Ovary (tissue), 3 donors: Measurements from ENCODE around the gene ARVCF.

Experiments used
- EP300 ChIP-seq: sonication (generic); formaldehyde crosslinking; IDR thresholded peaks from one replicate; pipeline ENCODE4 v1.6.1; 2017; ENCODE audit warnings: antibody characterized with exemption
- TF ChIP-seq, protein P1 (sequence below), 3 donors: fragments of 450-650 bp in 2 of 3; fragments of 200-600 bp in 1 of 3; IDR thresholded peaks; one replicate each; pipeline versions ENCODE4 v1.5.1 to v1.8.0; 2016 to 2022; ENCODE audit warnings: antibody characterized with exemption in 3 of 3, mild to moderate bottlenecking in 1 of 3
- donor health status: DM: no; HTN: no; CAD: no.

DNA sequence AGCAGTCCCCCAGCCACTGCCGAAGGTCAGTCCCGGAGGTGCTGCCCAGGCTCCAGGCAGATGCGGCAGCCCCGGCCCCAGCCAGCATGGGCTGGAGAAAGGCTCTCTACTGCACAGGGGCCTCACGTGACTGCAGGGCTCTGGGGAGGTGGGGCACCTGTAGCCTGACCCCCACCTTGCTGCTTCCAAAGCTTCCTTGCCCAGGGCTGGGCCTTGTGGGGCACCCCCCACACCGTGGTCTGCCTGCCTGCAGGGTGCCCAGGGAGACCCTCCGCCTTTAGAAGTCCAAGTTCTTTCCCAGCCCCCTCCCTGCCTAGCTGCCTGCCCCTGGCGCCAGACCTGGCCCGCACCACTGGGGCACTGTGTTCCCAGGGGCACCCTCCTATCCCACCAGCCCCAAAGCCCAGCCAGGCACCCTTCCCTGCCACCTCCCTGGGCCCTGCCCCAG is 46.6 kb downstream of the ARVCF start:
- TF ChIP-seq EP300: no peak
- TF ChIP-seq, protein P1, sequence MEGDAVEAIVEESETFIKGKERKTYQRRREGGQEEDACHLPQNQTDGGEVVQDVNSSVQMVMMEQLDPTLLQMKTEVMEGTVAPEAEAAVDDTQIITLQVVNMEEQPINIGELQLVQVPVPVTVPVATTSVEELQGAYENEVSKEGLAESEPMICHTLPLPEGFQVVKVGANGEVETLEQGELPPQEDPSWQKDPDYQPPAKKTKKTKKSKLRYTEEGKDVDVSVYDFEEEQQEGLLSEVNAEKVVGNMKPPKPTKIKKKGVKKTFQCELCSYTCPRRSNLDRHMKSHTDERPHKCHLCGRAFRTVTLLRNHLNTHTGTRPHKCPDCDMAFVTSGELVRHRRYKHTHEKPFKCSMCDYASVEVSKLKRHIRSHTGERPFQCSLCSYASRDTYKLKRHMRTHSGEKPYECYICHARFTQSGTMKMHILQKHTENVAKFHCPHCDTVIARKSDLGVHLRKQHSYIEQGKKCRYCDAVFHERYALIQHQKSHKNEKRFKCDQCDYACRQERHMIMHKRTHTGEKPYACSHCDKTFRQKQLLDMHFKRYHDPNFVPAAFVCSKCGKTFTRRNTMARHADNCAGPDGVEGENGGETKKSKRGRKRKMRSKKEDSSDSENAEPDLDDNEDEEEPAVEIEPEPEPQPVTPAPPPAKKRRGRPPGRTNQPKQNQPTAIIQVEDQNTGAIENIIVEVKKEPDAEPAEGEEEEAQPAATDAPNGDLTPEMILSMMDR (IDR thresholded peaks at IDR 0.05): no peak
